HEK293 (cell line): ENCODE data around the gene ITGA3.

ENCODE experiments used
- CTCF ChIA-PET: fragments of 350-600 bp; formaldehyde crosslinking; extraction: SDS; loops from one replicate; lab custom pipeline; 2021; ENCODE audit warnings: antibody characterized with exemption; lab: Yijun Ruan, JAX
- POLR2A ChIA-PET: fragments of 300-600 bp; formaldehyde crosslinking; extraction: SDS; loops from one replicate; lab custom pipeline; 2020; ENCODE audit warnings: antibody characterized with exemption, inconsistent platforms; lab: Yijun Ruan, JAX
- H3K27ac ChIP-seq: fragments of 200-500 bp; sonication (Bioruptor generic); 2 replicates; pipeline ENCODE4 v1.5.1; 2014; ENCODE audit warnings: low read depth, low read length, control low read depth, inconsistent platforms; ENCODE audit errors: extremely low read depth
- H3K36me3 ChIP-seq, 2 experiments: fragments of 200-500 bp in 1 of 2; sonication (Bioruptor generic) in 1 of 2; 1 replicate in 1 of 2; 2 replicates in 1 of 2; pipeline ENCODE4 v1.5.1; 2014 to 2017; ENCODE audit warnings: inconsistent platforms in 2 of 2, low read length in 2 of 2; ENCODE audit not compliant: control insufficient read depth in 2 of 2, insufficient read depth in 1 of 2
- H3K4me1 ChIP-seq: fragments of 200-500 bp; sonication (Bioruptor generic); 2 replicates; pipeline ENCODE4 v1.5.1; 2014; ENCODE audit warnings: mild to moderate bottlenecking, low read length, inconsistent platforms; ENCODE audit not compliant: control insufficient read depth, insufficient read depth
- H3K4me3 ChIP-seq: 2 replicates; pipeline ENCODE4 v1.5.1; 2011; ENCODE audit warnings: low read depth, mild to moderate bottlenecking, control low read depth, low read length, moderate library complexity
- H3K9me3 ChIP-seq: fragments of 200-500 bp; sonication (Bioruptor generic); 2 replicates; pipeline ENCODE4 v1.5.1; 2014; ENCODE audit warnings: low read depth, low read length, inconsistent platforms; ENCODE audit not compliant: control insufficient read depth, insufficient read depth
- BCL11B ChIP-seq: fragments of 450-650 bp; formaldehyde crosslinking; IDR thresholded peaks from 2 replicates; pipeline ENCODE4 v1.5.1; 2016; ENCODE audit warnings: low read depth, missing biosample characterization, missing genetic modification characterization
- GLI2 ChIP-seq: fragments of 450-650 bp; formaldehyde crosslinking; IDR thresholded peaks from 2 replicates; pipeline ENCODE4; 2017; ENCODE audit warnings: missing biosample characterization, missing genetic modification characterization, low read depth, borderline replicate concordance
- HOXC10 ChIP-seq: sonication (generic); formaldehyde crosslinking; IDR thresholded peaks from 2 replicates; pipeline ENCODE4 v1.8.1; 2023; ENCODE audit warnings: mild to moderate bottlenecking, missing genetic modification reagents
- KLF8 ChIP-seq: fragments of 450-650 bp; formaldehyde crosslinking; IDR thresholded peaks from 2 replicates; pipeline ENCODE4 v1.5.1; 2016; ENCODE audit warnings: missing biosample characterization, missing genetic modification characterization
- PRDM2 ChIP-seq: fragments of 450-650 bp; formaldehyde crosslinking; IDR thresholded peaks from 2 replicates; pipeline ENCODE4 v1.5.1; 2016; ENCODE audit warnings: missing biosample characterization, missing genetic modification characterization, borderline replicate concordance
- SP2 ChIP-seq: fragments of 450-650 bp; formaldehyde crosslinking; IDR thresholded peaks from 2 replicates; pipeline ENCODE4 v1.5.1; 2016; ENCODE audit warnings: missing biosample characterization, missing genetic modification characterization
- SP7 ChIP-seq: fragments of 450-650 bp; formaldehyde crosslinking; IDR thresholded peaks from 2 replicates; pipeline ENCODE4 v1.5.1; 2016; ENCODE audit warnings: missing biosample characterization, missing genetic modification characterization
- TSHZ1 ChIP-seq: fragments of 450-650 bp; formaldehyde crosslinking; IDR thresholded peaks from 2 replicates; pipeline ENCODE4 v1.5.1; 2016; ENCODE audit warnings: missing biosample characterization, missing genetic modification characterization, borderline replicate concordance
- ZBTB20 ChIP-seq: fragments of 450-650 bp; formaldehyde crosslinking; IDR thresholded peaks from 2 replicates; pipeline ENCODE4 v1.5.1; 2016; ENCODE audit warnings: missing biosample characterization, missing genetic modification characterization
- ZNF132 ChIP-seq: fragments of 450-650 bp; formaldehyde crosslinking; IDR thresholded peaks from 2 replicates; pipeline ENCODE4 v1.5.1; 2017; ENCODE audit warnings: missing biosample characterization, missing genetic modification characterization, borderline replicate concordance
- ZNF133 ChIP-seq: fragments of 450-650 bp; formaldehyde crosslinking; IDR thresholded peaks from 2 replicates; pipeline ENCODE4 v1.5.1; 2016; ENCODE audit warnings: missing biosample characterization, missing genetic modification characterization
- ZNF184 ChIP-seq: fragments of 450-650 bp; IDR thresholded peaks from 2 replicates; pipeline ENCODE4 v1.5.1; 2018; ENCODE audit warnings: missing biosample characterization, mild to moderate bottlenecking, missing genetic modification characterization
- ZNF23 ChIP-seq: fragments of 450-650 bp; formaldehyde crosslinking; IDR thresholded peaks from 2 replicates; pipeline ENCODE4 v1.5.1; 2016; ENCODE audit warnings: missing biosample characterization, missing genetic modification characterization, borderline replicate concordance
- ZNF311 ChIP-seq: fragments of 450-650 bp; formaldehyde crosslinking; IDR thresholded peaks from 2 replicates; pipeline ENCODE4 v1.5.1; 2017; ENCODE audit warnings: missing biosample characterization, missing genetic modification characterization, borderline replicate concordance
- ZNF549 ChIP-seq: fragments of 450-650 bp; IDR thresholded peaks from 2 replicates; pipeline ENCODE4 v1.5.1; 2018; ENCODE audit warnings: missing biosample characterization, missing genetic modification characterization, mild to moderate bottlenecking, inconsistent platforms, moderate library complexity
- ZSCAN4 ChIP-seq: fragments of 450-650 bp; formaldehyde crosslinking; IDR thresholded peaks from 2 replicates; pipeline ENCODE4 v1.5.1; 2017; ENCODE audit warnings: missing biosample characterization, missing genetic modification characterization

ITGA3 gene

GRCh38 chr17:50096758-50097157, 40.8 kb downstream of the ITGA3 start:
- CTCF ChIA-PET: interaction anchor here (0.7 to 3.7 kb wide), 6 partner anchors 9 to 200 kb away, joined by 3 to 17 read pairs (median 8); no protein-coding TSS in a partner anchor
- Histone ChIP-seq H3K27ac (no peak overlapping the region), H3K4me3 (no peak overlapping the region), H3K36me3 (peaks cover 0 to 42% of the 10 kb centered on the region in 2 experiments; a peak in 1 of 3 replicates), H3K4me1 (peaks cover 9% of the 10 kb centered on the region), H3K9me3 (no peaks in the 10 kb centered on the region)
- POLR2A ChIA-PET: interaction anchor here (1.5 kb wide), 1 partner anchor 15 kb away, joined by 4 read pairs; no protein-coding TSS in a partner anchor
- no peak for TF ChIP-seq ZNF23 (tag by site-specific recombination)
- no peak for TF ChIP-seq KLF8 (tag by site-specific recombination)
- TF ChIP-seq ZNF184: no peak
- TF ChIP-seq ZNF311 (tag by site-specific recombination): no peak
- no peak for TF ChIP-seq BCL11B
- TF ChIP-seq PRDM2: no peak
- TF ChIP-seq SP7 (tag by site-specific recombination): no peak
- no peak for TF ChIP-seq GLI2 (tag by site-specific recombination)
- TF ChIP-seq TSHZ1 (tag by site-specific recombination): no peak
- no peak for TF ChIP-seq ZNF133 (tag by site-specific recombination)
- TF ChIP-seq HOXC10 (CRISPR knock-in tag): no peak
- no peak for TF ChIP-seq ZNF549
- no peak for TF ChIP-seq SP2 (tag by site-specific recombination)
- no peak for TF ChIP-seq ZBTB20 (tag by site-specific recombination)
- no peak for TF ChIP-seq ZNF132 (tag by site-specific recombination)
- TF ChIP-seq ZSCAN4: no peak
